Activated T-helper 9 cell treated with anti-CD3 and anti-CD28 coated beads, Interleukin-2, amount 50 U/mL, for 16 hours (primary cell): Measurements from ENCODE around the gene LTBP1.
"Not testable (repeated sequence)": the region's sequence is repeated elsewhere in the genome, so short reads cannot be mapped to it uniquely, and the experiment has no call there.

Source experiments
- DNase-seq: peaks from one replicate; pipeline ENCODE4 v3.0.0-alpha.2; 2020; ENCODE audit warnings: low read depth

The LTBP1 gene

DNA sequence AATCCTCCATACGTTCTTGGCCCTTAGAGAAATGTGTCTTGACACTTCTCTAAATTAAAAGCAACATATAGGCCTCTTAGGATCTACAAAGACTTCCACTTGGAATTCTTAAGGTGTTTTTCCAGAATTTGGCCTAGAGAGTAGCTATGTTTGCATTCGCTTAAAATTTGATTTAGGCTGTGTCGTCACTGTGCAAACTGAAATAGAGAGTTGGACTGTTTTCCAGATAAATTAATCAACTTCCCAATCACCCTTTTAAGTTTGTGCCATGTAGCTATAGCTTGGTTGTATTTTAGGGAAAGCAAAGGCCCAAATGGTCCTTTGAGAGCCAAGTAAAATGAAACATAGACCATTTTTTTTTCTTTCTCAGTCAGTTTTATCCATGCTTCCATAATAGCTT, 401.1 kb downstream of the LTBP1 start:
- no peak for DNase-seq

- no peak for DNase-seq
Observed at GRCh38 chr2:33350632-33351031, 403.9 kb downstream of the LTBP1 start.

- DNase-seq: no peak
Observed at GRCh38 chr2:33351781-33352180, 405.0 kb downstream of the LTBP1 start.

DNA sequence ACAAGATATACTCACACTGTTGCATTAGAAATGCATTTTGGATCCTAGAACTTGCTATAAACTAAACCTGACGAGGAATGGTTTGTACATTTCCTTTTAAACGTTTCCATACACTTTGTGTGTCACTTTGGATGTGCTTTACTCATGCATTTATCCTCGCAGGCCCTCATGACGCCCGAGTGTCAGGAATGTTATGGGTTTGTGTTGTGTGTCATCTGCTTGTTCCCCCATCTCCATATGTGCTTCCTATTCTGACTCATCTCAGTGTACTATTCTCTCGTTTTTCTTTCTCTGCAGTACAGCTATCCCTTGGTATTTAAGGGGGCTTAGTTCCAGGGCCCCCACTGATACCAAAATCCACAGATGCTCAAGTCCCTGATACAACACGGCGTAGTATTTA, 408.2 kb downstream of the LTBP1 start:
- no peak for DNase-seq

DNA sequence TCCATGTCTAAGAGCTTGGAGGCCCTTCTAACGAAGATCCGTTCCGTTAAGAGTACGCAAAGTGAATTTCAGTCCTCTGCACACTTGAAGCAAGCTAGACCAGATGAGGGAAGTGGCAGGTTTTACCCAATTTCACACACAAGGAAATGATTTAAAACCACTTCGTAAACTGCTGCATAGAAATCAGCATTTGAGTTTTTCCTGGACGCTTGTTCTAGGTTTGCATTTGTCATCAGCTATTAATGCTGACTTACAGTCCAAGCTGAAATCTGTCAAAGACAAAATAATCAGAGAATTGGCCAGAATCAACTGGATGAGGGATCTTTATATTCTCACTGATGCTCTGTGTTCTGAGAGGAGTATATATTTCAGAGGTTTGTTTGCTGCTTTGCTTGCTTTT, 412.1 kb downstream of the LTBP1 start:
- no peak for DNase-seq

- no peak for DNase-seq
Observed at GRCh38 chr2:33363325-33364298, 416.9 kb downstream of the LTBP1 start.

- no peak for DNase-seq
Observed at GRCh38 chr2:33365264-33365970, 418.7 kb downstream of the LTBP1 start.

DNA sequence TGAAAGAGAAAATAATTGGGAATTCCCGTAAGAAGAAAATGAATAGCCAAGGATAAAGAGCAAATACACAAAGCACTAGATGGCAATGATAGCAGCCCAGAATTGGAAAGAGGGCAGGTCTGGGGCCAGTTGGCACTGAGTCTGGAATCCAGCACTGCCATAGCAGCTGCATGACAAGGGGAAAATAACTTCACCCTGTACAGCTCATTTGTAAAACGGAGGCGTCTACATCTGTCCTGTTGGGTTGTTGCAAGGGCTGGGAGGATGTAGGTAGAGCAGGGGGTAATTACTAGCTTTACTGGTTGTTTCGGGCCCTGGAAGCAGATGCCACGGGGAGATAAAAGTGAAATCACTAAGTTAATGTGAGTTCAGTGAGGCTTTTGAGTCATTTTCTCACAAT, 419.7 kb downstream of the LTBP1 start:
- no peak for DNase-seq

DNA sequence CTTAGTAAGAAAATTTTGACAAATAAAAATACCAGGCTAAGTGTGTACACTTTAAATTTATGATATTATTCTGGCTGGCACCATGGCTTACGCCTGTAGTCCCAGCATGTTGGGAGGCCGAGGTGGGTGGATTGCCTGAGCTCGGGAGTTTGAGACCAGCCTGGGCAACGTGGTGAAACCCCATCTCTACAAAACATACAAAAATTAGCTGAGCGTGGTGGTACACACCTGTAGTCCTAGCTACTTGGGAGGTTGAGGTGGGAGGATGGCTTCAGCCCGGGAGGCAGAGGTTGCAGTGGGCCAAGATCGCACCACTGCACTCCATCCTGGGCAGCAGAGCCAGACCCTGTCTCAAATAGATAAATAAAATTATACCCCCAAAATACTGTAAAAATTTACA, 421.8 kb downstream of the LTBP1 start:
- DNase-seq: not testable (repeated sequence)

- DNase-seq: no peak
Observed at GRCh38 chr2:33369191-33369590, 422.4 kb downstream of the LTBP1 start.

DNA sequence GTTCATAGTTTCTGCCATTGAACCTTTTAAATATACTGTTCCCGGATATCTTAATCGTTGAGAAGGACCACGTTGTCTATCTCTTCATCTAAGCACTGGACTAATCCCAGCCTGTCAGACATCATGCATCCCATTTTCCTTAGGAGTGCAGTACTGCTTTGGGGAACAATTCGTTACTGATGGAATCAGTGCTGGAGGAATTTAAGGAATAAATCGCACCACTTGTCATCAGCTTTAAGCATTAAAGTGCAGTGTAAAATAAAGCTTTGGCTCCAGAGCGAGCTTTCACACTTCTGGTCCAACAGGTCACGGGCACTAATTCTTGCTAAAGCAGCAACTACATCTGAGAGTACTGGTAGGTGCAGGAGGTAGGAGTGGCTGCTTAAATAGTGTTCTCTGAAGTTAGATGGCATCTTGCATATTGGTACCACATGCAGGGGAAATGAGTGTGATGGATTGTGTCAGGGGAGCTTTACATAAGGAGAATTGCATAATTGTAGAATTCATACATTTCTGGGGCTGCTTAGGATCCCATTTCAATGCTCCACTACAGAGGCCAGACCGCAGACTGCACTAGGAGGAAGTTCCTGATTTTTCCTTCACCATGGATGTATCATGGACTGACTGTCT, 424.0 kb downstream of the LTBP1 start:
- DNase-seq: no peak

DNA sequence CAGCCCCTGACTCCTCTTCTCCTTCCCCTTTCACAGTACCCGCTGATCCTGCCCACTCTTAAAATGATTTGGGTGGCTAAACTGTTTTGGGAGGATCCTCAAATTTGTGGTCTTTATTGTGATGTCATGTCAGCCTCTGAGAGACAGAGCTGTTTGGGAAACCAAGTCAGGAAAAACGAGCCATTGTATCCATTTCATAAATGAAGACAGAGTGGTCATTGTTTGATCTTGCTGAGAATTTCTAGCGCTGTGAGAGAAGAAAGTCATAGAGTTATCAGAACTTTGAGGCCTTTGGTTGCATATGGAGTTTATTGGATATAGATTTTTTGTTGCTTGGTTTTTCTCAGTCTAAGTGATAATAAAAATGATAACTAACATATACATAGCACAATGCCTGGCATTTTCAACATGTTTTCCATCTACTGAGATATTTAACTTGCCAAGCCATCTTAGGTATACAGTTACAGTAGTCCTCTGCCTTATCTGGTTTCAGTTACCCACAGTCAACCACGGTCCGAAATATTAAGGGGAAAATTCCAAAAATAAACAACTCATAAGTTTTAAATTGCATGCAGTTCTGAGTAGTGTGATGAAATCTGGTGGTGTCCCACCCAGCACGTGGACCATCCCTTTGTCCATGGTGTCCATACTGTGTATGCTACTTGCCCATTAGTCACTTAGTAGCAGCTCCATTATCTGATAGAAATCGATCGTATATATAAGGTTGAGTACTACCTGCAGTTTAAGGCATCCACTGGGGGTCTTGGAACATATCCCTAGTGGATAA, 424.7 kb downstream of the LTBP1 start:
- DNase-seq: no peak

DNA sequence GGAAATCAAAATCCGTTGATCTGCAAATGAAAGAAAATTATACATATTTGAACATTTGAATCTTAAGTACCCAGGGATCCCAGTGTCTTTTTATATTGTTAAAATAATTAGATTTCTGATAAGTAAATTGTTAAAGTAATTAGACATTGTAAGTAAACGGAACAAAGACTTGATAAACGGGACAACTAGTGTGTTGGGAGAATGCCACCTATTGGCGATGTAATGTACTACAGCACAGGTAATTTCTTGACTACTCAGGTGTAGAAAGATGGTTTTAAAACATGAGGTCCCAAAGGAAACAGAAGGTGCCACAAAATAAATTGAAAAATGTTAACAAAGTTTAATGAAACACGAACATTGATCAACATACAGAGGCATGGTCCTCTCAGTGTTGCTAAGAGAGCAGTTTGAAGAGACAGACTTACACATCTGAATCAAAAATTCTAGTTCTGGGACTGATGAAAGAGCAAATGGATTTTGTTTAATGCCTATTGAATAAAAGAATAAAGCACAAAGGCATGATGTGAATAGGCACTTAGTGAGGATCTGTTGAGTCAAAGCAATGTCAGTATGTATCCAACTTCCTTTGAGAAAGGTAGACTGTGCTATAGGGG, 426.3 kb downstream of the LTBP1 start:
- no peak for DNase-seq

GRCh38 chr2:33373986-33374385, 427.2 kb downstream of the LTBP1 start:
- DNase-seq: no peak

DNA sequence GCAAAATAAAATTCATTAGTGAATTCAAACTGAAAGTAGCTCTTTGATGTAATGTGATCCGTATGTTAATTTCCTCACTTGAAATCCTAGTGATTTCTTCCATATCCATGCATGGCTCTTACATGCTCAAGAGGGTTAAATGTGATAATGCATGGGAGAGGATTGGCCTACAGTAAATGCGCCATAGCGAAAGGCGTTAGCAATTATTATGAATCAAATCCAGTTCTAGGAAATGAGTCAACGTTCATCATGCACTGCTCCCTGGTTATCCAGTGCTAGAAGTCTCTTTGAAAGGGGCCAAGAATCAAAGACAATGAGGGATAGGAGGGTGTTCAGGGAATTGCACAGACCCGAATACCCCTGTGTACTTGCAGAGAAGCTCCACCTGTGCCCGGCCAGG, 428.3 kb downstream of the LTBP1 start:
- no peak for DNase-seq

DNA sequence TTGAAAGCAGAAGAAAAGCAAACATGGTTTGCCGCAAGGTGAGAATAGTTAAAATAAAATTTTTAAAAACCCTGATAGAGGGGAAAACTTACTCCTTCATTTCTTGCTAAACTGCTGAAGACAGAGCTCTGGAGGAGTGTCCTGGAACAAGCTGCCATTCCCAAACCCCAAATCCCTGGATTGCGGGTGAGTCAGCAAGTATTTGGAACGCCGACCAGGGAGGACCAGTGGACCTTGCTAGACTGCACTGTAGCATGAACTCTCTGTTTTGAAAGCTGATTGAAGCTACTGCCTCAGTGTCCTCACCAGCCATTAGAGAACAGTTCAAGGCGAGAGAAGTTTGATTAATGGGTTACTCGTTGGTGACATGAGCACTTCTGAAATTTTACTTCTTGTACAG, 430.3 kb downstream of the LTBP1 start:
- DNase-seq: no peak

DNA sequence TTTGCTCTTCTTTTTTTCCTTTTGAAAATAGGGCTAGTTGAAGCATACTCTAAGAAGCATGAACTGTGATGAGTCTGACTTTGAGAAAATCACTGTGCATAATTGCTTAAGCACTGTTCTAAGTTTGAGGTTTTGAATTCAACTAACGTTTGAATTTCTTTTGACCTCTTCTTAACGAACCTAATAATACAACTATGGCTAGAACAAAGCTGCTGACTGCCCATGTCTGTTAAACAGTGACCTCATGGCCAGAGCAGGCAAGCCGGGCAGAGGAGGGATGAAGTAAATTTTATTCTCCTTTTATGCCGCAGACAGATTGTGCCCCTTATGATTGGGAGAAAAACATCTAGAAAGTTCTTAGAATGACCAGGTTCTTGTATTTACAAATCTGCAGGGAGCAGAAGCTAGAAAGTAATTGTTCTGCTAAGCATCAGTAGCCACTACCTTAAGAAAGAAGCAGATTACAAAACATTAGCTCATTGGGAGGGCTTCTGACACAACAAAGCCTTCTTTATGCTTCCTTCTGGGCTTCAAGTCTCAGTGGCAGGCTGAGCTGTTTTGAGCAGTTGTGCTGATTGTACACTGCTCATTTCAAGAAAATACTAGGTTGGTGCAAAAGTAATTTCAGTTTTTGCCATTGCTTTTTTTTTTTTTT, 431.9 kb downstream of the LTBP1 start:
- no peak for DNase-seq

- DNase-seq: no peak
Observed at GRCh38 chr2:33380001-33380609, 433.4 kb downstream of the LTBP1 start.

- no peak for DNase-seq
Observed at GRCh38 chr2:33380719-33381118, 434.0 kb downstream of the LTBP1 start.

GRCh38 chr2:33381301-33381858, 434.6 kb downstream of the LTBP1 start:
- DNase-seq: no peak
